Measurements from ENCODE around the gene CST7.
A peak's percentile ranks its signal among the peaks of the same experiment; 100 is the strongest.

The CST7 gene

DNA sequence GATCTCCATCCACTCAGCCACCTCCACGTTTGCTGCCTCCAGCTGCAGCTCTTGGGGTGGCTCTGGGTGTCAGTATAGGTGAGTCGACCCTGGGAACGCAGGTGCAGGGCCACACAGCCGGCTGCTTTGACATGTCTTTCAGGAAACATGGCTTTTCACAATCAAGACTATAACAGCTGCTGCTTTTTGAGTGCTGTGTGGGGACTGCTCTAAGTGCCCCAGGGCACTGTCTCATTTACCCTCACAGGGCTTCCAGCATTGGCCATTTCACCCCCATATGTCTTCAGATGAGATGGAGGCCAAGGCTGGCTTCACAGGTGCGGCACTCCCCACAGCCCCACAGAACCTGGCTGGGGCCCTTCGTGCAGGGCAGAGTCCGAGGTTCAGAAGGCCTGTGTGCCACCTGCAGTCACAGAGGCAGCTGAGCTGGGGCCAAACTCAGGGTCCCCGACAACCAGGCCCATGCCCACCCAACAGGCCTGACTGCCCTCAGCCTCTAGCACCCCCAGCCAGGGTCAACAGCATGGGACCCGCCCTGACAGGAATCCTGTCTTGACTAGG, 14.9 kb upstream of the CST7 start:
- Histone ChIP-seq H3K4me1 (no peaks in the 10 kb centered on the region), H3K9me3 (peaks cover 0 to 9% (median 4%) of the 10 kb centered on the region in 3 donors), H3K27ac (no peak overlapping the region), H3K4me3 (no peak overlapping the region), H3K36me3 (no peaks in the 10 kb centered on the region), H3K27me3 (peaks cover 0 to 3% of the 10 kb centered on the region in 2 donors)
- TF ChIP-seq, protein P1, sequence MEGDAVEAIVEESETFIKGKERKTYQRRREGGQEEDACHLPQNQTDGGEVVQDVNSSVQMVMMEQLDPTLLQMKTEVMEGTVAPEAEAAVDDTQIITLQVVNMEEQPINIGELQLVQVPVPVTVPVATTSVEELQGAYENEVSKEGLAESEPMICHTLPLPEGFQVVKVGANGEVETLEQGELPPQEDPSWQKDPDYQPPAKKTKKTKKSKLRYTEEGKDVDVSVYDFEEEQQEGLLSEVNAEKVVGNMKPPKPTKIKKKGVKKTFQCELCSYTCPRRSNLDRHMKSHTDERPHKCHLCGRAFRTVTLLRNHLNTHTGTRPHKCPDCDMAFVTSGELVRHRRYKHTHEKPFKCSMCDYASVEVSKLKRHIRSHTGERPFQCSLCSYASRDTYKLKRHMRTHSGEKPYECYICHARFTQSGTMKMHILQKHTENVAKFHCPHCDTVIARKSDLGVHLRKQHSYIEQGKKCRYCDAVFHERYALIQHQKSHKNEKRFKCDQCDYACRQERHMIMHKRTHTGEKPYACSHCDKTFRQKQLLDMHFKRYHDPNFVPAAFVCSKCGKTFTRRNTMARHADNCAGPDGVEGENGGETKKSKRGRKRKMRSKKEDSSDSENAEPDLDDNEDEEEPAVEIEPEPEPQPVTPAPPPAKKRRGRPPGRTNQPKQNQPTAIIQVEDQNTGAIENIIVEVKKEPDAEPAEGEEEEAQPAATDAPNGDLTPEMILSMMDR (IDR thresholded peaks at IDR 0.05): no peak
- DNase-seq: no peak
- intact Hi-C loops (cut with DNase I; ENCODE audit: low total_unique reads): no loop called here

DNA sequence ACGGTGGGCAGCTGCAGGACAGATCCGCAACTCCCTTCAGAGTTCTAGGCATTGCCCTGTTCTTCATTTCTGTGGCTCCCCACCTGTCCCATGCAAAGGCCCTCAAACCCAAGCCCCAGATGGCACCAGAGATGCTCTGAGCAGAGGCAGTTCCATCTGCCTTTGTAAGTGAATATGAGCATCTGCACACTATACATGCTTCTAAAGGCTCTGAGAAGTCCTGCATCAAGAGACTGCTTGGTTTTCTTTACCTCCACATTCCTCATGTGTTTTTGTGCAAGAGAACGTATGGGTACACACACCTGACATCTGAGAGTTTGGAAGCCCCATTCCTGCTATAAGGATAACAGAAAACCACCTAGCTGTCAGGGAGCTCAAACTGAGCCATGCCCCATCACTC, 14.4 kb upstream of the CST7 start:
- Histone ChIP-seq H3K9me3 (peaks cover 0 to 9% (median 4%) of the 10 kb centered on the region in 3 donors), H3K27ac (no peak overlapping the region), H3K4me1 (no peaks in the 10 kb centered on the region), H3K36me3 (no peaks in the 10 kb centered on the region), H3K4me3 (no peak overlapping the region), H3K27me3 (peaks cover 0 to 3% of the 10 kb centered on the region in 2 donors)
- intact Hi-C loops (cut with DNase I; ENCODE audit: low total_unique reads): no loop called here
- TF ChIP-seq, protein P1 (IDR thresholded peaks at IDR 0.05): no peak
- DNase-seq: no peak

DNA sequence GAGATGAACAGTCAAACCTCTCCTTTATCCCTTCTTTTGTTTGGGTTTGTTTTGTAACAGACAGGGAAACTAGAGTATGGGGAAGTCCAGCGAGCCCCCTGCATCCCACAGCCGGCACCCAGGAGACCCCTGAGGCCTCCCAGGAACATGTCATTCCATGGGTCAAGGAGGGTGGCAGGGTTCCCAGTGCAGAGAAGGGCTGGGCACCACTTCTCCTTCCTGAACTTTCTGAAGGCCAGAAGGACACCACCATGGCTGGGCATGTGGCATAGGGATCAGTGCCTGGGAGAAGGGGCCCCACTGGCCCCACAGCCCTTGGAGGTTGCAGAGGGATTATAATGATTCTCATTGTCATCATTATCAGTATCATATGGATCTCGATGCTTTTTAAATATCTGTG, 13.9 kb upstream of the CST7 start:
- Histone ChIP-seq H3K27me3 (peaks cover 0 to 3% of the 10 kb centered on the region in 2 donors), H3K4me1 (no peaks in the 10 kb centered on the region), H3K36me3 (no peaks in the 10 kb centered on the region), H3K9me3 (peaks cover 0 to 9% (median 4%) of the 10 kb centered on the region in 3 donors), H3K4me3 (no peak overlapping the region), H3K27ac (no peak overlapping the region)
- TF ChIP-seq, protein P1 (IDR thresholded peaks at IDR 0.05): no peak
- intact Hi-C loops (cut with DNase I; ENCODE audit: low total_unique reads): no loop called here
- DNase-seq: no peak

DNA sequence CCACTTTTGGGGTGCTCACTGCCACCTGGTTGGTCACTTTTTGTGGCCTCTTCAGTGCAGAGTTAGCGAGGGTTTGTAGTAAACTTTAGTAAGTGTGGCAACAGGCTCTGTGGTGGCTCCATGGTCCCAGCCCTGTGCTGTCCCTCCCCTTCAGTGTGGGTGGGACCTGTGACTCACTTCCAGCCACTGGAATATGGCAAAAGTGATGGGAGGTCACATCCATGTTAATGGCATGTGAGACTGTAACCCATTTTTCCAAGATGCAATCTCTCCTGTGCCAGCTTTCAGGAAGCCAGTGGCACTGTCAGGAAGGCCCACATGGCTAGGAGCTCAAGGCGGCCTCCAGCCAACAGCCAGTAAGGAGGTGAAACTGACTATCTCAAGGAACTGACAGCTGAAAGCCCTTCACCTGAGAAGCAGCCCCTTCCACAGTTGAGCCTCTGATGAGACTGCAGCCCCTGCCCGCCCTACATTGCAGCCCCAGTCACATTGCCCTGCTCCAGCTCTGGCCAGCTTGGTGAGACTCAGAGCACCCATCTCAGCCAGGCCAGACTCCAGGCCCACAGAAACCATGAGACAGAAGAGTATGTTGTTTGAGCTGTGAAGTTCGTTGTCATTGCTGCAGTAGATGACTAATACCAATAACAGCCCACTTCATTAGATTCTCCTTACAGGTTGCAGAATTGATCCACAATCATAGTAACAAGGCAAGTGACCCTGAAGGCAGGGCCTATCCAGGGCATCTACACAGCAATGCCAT, 13.1 kb upstream of the CST7 start:
- Histone ChIP-seq H3K4me1 (no peaks in the 10 kb centered on the region), H3K36me3 (no peaks in the 10 kb centered on the region), H3K27me3 (peaks cover 0 to 3% of the 10 kb centered on the region in 2 donors), H3K27ac (no peak overlapping the region), H3K9me3 (peaks cover 0 to 9% (median 4%) of the 10 kb centered on the region in 3 donors), H3K4me3 (no peak overlapping the region)
- intact Hi-C loops (cut with DNase I; ENCODE audit: low total_unique reads): no loop called here
- TF ChIP-seq, protein P1 (IDR thresholded peaks at IDR 0.05): no peak
- no peak for DNase-seq

DNA sequence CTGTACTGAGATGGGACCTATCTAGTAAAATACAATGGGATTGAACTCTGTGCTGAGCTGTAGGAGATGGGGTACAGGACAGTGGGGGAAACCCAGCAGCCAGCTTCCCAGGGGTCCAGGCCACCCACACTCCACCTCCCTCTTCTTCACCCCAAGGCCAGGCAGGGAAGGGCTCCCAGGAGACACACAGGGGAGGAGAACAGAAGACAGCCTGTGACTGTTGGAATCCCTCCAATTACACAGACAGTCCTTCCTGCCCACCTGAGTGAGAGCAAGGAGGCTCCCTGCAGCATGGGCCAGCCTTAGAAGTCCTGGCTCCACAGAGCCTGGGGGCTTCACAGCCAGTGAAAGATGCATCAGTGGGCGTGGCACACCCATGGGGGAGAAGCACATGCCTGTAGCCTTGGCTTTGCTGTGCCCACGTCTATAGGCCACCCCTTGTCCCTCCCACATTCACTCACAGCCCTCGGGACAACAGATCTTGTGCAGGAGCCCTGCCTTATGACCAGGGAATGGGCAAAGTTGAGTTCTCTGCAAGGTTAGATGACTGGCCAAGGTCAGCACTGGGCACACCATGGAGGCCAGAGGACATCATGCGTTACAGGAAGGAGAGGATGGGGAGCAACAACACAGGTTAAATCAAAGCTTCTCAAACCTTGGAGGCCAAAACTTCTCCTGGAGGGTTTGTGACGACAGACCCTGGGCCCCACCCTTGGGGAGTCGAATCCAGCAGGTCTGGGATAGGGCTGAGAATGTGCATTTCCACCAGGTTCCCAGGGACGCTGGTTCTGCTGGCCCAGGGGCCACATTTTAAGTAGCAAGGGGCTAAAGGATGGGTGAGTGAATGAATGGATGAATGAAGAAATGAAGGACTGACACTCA, 12.3 kb upstream of the CST7 start:
- DNase-seq: peak in 1 of 2 donors; percentile 33
- peaks cover 0 to 9% (median 4%) of the 10 kb centered on the region in 3 donors for H3K9me3 ChIP-seq
- H3K36me3 ChIP-seq: no peaks in the 10 kb centered on the region
- TF ChIP-seq, protein P1 (IDR thresholded peaks at IDR 0.05): no peak
- peaks cover 0 to 3% of the 10 kb centered on the region in 2 donors for H3K27me3 ChIP-seq
- H3K27ac ChIP-seq: no peak overlapping the region
- H3K4me3 ChIP-seq: no peak overlapping the region
- intact Hi-C loops (cut with DNase I; ENCODE audit: low total_unique reads): no loop called here
- H3K4me1 ChIP-seq: no peaks in the 10 kb centered on the region

All from tibial artery (tissue), 4 donors.